ENCODE results near the gene SYMPK. TPM values are rescaled to one million over a fixed set of nuclear protein-coding genes. Genes with fewer than 3 reads are reported as not detected.
A peak's percentile ranks its signal among the peaks of the same experiment; 100 is the strongest.

SYMPK gene
- total RNA-seq, 1 donor from 2014 or later, result 33.6 TPM

DNA sequence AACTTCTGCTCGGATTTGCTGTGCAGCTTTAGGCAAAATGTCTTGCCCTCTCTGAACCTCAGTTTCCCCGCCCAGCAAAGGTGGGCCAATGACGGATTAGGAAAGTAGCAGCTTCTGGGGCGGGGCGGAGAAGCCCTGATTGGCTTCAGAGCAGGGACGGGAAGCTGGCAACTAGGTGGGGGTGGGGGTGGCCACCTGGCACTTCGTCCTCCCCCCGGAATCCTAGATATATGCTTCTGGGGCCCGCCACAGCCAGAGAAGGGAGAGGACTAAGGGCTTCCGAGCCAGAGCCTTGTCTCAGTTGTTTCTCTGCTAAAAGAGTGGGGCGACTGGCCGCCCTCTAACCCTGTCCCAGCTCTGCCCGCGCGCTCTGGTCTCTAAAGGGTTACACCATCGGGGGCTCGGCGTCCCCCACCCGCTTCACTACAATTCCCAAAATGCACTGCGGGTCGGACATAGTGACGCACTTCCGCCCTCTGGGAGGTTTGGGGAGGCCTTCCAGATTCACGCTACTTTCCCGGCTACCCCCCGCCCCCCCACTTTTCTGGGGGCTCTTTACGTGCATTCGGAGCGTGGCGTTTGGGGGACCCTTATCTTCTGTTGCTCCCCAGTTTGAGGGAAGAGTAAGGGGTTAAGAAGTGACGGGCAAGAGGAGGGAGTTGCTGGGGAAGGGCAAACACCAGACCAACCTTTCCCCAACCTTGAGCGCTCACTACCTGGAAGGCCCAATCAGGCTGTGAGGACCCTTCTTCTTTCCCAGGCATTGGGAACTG lies 23.7 kb upstream of the SYMPK start:
- intact Hi-C loops (cut with DNase I), result loop anchor here (1.0 kb wide), 1 partner anchor 23 kb away; the partner anchor contains the start of gene SYMPK
- peak; percentile 96 for DNase-seq (ENCODE audit: low spot score)

DNA sequence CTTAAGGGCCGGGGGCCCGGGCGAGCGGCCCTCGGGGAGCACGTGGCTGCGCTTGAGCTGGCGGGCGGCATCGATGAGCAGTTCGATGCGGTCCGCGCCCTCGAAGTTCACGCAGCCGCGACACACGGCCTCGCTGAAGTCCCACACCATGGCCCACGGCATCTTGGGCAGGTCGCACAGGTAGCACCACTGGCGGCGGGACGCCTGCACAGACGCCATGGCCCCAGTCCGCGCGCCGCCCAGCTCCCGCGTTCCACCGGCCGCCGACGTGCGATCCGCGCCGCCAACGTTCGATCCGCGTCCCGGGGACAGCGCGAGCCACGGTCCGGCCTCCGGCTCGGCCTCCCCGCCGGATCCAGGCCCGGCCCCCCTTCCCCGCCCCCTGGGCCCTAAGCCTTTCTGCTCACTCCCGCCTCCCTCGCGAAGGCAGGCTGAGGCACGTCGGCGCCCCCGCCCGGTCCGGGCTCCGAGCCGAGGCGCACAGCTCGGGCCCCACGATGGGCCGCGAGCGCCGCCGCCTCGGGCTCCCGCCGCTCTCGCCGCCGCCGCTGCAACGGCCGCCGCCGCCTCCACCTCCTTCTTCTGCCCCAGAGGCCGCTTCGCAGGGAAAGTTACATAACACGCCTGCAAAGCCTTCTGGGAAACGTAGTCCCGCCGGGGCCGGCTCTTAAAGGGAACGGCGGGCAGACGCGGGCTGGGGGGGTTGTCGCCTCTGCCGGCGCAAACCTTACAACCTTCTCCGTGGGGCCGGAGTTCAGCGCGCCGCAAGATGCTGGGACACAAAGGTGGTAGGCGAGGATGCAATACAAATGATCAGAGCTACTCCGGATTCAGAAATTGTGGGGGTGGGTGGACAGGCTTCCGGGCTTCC lies 22.8 kb upstream of the SYMPK start, which contains the start of gene IRF2BP1:
TSS of gene IRF2BP1 (minus strand) at position 586 of the 871 bp plus-strand sequence. CDS start at position 219, 367 bp downstream.
- intact Hi-C loops (cut with DNase I), result loop anchor here (1.0 kb wide), 1 partner anchor 22 kb away; the partner anchor contains the start of gene SYMPK
- peak; percentile 96 for DNase-seq (ENCODE audit: low spot score)

DNA sequence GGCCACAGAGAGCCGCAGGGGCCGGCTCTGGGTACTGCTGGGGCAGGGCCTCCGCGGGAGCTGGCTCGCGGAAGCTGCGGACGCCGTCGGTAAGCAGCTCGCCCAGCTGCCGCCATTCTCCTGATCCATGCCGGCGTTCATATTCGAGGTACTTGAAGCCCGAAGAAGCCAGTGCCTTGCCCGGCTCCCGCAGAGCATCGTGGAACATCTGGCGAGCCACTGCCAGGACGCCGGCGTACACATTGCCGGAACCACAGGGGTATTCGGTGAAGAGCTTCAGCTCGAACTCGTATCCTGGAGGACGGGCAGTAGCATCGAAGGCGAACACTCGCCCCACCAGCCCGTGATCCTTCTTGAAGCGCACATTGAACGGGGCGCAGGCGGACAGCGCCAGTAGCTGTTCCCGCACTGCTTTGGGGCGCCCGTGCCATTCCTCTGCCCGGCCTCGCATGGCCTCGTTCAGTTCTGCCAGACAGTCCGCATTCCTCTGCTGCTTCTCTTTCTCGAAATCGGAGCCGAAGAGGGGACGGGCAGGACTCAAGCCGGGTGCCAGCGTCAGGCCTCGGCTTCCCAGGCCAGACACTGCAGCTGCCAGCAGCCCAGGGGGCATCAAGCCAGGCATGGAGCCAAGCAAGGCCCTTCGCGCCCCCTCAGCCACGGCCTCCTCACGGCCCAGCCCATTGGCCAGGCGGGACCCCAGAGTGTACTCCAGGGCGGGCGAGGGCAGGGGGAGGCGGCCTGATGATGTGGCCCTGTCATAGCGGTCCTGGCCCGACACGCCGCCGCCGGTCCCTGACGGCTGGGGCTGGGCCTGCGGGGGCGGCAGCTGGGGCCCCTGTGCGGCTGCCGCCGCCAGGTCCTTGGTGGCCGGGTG lies 22.0 kb upstream of the SYMPK start:
- intact Hi-C loops (cut with DNase I), result no loop called here
- no peak for DNase-seq (ENCODE audit: low spot score)

DNA sequence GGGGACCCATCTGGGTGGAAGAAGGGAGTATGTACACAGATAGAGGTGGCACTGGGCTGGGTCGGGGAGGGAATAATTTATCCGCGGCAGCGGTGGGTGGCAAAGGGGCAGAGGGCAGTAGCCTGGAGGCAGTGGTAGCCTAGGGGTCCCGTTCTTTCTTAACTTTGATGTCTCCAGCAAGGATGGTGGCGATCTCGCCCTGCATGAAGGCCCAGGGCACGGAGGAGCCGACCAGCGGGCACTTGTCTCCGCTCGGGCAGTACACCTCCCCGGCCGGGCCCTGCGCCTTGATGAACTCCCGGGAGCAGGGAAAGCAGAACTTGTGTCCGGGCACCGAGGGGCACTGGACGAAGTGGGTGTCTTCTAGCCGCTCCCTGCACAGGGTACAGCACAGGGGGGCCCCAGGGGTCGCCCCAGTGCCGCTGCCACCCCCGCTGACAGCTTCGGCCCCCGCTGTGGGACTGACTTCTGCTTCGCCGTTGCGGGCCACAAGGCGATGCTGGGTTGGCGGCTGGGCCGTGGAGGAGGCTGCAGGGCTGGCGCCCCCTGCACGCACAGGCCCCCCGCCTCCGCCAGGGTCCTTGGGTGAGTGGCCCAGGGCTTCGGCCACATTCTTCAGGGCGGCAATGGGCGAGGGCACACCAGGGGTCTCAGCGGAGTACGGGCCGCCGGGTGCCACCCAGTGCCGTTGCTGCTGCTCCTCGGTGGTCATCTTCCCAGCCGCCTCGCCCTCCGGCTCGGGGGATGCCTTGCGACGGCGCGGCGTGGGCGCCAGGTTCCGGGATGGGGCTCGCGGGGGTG lies 21.1 kb upstream of the SYMPK start:
- DNase-seq (ENCODE audit: low spot score), result no peak
- intact Hi-C loops (cut with DNase I), result loop anchor here (2.0 kb wide), 1 partner anchor 67 kb away; no protein-coding TSS in a partner anchor

DNA sequence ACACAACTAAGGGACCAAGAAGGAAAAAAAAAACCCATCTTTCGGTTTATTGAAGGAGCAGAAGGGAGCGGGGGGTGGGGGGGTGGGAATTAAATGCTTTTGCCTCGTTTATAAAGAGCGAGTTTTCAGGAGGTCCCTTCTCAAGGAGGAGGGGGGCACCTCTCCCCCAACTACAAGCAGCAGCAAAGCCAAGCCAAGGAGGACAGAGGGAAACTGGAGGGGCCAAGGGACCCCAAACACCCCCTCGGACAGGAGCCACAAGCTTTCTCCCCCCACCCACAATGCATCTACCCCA lies 20.6 kb upstream of the SYMPK start:
- no peak for DNase-seq (ENCODE audit: low spot score)
- intact Hi-C loops (cut with DNase I), result loop anchor here (2.0 kb wide), 1 partner anchor 67 kb away; no protein-coding TSS in a partner anchor

DNA sequence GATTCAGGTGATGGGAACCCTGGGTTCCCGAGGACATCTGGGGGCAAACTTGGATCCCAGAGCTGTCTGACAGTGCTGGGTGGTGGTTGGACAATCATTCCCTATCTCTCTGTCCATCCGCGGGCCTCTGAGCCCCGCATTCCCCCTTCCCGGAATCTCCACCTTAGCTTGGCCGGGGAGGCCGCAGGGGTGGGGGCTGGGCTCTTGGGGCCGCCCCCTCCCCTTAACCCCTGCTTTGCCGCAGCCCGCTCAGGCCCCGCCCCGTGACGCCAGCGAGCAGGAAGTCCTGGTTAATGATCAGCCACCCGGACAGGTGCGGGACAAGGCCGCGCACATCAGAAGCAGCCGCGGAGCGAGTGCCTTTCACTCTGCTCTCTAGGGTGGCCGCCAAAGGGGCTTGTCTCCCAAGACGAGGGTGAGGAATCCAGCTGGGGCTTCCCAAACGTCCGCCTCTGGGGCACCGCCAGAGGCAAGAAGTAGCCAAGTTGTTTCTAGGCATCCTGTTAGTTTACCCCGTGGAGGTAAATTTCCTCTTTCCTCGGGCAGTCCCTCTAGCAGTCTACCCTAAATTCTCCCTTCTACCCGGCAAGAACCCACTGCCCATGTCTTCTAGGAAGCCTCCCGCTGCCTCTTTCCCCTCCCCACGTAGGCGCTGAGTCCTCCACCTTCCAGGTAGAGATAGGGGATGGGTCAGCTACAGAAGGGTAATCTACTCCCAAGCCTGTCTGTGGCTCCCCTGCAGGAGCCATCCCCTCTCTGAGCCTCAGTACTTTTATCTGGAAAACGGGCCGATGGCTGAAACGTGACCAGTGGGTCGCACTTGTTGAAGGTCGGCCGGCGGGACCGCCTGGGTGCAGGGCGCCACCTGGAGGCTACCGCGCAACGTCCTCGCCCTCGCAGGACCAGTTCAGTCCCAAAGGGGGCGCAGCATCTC lies 20.0 kb upstream of the SYMPK start:
- intact Hi-C loops (cut with DNase I), result loop anchor here (2.0 kb wide), 1 partner anchor 66 kb away; no protein-coding TSS in a partner anchor
- DNase-seq (ENCODE audit: low spot score), result peak; percentile 90

DNA sequence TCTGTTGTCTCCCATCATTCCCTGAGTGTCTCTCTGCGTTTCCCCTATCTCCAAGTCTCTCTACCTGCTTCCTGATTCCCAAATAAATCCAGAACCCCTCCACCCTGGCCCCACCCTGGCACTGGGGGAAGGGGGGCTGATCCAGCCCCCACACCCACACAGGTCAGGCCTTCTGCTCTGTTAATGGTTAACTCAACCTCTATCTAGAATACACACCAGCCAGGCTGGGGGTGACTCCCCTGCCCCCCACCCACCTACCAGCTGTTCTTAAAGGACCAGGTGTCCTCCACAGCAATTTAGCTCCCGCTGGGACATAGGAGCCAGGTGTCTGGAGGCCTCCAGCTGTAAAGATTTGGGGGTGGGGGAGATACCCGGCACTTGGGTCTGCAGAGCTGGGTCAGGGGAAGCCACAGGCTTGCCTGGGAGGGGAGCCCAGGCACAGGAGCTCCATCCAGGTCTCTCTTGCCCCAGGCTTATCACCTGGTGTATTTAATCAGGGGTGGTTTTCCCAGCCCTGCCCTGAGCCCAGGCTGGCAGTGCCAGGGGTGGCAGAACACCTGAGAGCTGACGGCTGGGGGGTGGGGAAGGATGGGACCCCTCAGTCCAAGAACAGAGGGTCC lies 19.1 kb upstream of the SYMPK start:
- no peak for DNase-seq (ENCODE audit: low spot score)
- intact Hi-C loops (cut with DNase I), result loop anchor here (2.0 kb wide), 1 partner anchor 65 kb away; no protein-coding TSS in a partner anchor

DNA sequence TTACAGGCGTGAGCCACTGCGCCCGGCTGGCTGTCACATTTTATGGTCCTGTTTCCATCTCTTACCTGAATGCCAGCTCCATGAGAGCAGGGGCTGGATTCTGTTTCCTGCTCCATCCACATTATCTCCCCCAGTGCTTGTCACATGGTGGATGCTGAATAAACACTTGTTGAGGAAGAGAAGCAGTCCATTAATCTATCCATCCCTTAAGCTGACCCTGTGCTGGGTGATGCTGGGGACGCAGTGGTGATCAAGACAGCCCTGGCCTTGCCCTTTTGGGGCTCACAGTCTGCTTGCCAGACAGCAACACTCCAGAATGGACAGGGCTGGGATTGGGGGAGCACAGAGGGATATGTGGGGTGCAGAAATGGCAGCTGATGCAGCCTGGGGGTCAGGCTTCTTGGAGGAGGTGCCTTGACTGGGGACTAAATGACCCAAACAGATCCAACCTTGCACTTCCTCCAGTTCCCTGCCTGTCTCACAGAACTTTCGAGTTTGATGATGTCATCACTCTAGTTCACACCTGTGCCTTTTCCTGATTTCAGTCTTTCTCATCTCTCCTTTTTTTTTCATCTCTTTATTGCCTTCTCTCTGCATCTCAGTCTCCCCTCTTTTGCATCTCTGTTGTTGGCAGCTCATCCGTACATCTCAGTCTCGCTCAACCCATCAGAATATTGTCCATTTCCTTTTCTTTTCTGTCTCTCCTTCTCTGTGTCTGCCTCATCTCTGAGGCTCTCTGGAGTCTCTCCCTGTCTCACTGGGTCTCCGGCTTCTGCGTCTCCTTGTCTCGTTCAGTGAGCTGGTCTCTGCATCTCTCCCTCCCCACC lies 18.3 kb upstream of the SYMPK start:
- intact Hi-C loops (cut with DNase I), result no loop called here
- DNase-seq (ENCODE audit: low spot score), result no peak

DNA sequence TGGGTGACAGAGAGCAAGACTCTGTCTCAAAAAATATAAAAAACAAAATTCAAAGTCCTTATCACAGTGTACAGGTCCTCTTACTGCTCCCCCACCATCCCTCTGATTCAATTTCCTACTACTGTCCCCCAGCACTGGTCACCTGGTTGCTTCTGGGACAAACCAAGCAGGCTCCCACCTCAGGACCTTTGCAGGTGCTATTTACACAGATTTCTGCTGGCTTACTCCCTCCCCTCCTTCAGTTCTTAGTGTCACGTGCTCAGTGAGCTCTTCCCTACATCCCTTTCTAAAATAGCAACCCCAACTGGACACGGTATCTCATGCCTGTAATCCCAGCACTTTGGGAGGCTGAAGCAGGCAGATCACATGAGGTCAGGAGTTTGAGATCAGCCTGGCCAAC lies 17.0 kb upstream of the SYMPK start:
- DNase-seq (ENCODE audit: low spot score), result no peak
- intact Hi-C loops (cut with DNase I), result no loop called here

DNA sequence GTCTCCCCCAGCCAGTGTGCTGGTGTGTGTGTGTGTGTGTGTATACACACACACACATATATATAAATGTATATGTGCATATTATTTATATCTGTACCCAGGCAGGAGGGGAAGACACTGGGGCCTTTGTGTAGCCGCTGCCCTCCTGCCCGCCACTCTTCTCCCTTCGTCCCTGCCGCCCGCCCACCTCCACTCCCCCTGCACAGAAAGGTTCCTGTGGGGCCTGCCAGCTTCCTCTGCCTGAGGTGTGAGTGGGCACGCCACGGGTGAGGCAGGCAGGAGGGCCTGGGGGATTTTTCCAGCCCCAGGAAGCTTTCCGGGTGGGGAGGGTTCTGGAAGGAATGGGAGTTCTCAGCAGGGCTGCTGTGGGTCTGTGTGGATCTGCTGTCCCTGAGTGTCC lies 16.1 kb upstream of the SYMPK start:
- DNase-seq (ENCODE audit: low spot score), result no peak
- intact Hi-C loops (cut with DNase I), result no loop called here

DNA sequence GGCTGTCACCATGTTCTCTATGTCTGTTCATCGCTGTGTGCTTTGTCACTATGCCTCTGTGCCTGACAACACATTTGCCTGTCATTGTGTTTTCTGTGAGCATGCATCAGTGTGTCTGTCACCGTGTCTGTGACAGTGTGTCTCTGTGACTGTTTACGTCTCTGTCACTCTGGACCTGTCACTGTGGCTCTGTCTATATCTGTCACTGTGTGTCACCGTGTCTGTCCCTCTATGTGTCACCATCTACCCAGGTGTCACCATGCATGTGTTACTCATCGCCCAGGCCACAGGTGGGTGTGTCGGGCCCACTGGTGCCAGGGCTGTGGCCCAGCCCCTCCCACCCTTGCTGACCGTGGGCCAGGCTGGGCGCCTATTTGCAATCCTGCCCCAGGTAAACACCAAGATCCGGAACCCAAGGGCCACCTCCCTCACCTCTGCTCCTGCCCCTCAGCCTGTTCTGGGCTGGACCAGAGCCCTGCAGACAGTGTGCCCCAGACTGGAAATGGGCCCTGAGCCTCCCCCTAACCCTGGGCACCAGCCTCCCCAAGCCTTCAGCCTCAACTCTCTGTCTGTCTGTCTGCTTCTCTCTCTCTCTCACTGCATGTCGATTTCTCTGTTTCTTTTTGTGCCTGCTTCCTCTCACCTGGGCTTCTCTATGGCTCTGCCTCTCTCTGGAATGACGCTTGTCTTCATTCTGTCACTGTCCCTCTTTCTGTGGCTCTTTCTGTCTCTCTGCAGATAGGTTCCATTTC lies 15.3 kb upstream of the SYMPK start:
- no peak for DNase-seq (ENCODE audit: low spot score)
- intact Hi-C loops (cut with DNase I), result no loop called here

DNA sequence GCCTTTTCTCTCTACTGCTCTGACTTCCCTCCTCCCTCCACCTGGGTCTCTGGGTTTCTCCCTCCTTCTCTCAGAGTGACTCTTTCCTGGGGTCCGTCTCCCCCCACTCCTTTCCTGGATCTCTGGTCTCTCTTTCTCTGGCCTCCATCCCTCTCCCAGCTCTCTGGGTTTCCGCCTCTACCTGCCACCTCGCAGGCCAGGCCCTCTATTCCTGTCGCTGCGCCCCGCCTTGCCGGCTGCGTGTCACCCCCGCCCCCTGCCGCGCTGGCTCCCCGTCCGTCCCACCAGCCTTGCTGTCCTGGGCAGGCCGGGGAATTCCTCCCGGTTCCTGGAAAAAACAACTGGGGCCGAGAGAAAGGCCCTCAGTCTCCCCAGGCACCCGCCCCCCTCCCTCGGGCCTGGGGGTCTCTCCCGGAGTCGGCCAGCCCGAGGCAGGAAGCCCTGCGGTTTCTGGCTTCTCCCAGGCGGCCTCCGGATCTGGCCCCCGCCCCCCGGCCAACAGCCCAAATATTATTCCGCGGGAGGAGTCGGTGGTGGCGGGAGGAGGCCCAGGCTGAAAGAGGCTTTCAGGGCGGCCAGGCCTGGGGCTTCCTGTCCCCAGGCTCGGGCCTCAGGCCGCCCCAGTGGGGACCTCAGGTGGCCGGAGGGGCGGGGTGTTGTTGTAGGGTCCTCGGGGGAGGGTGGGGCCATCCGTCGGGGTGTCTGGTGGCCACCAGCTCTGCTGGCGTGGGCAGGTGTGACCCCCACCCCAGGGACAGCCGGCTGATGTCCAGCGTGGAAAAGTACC lies 13.7 kb upstream of the SYMPK start:
- no peak for DNase-seq (ENCODE audit: low spot score)
- intact Hi-C loops (cut with DNase I), result no loop called here

DNA sequence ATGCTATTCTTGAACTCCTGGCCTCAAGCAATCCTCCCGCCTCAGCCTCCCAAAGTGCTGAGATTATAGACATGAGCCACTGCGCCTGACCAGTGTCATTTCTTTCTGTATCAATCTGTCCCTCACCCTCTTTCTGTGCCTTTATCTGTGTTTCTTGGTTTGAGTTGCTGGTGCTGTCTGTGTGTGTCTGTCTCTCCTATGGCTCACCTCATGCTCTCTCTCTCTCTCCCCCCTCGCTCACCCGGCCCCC lies 13.1 kb upstream of the SYMPK start:
- no peak for DNase-seq (ENCODE audit: low spot score)
- intact Hi-C loops (cut with DNase I), result no loop called here

DNA sequence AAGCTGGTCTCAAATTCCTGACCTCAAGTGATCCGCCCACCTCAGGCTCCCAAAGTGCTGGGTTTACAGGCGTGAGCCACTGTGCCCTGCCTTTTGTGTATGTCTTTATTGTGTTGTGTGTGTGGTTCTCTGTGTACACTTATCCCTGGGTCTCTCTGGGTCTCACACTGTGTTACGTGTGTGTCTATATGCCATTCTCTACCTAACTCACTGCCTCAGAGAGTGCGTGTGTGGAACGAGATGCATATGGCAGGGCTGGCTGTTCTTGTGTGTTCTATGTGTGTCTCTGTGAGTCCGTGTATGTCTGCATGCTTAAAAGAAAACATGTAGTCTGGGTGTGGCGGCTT lies 11.6 kb upstream of the SYMPK start:
- no peak for DNase-seq (ENCODE audit: low spot score)
- intact Hi-C loops (cut with DNase I), result no loop called here

DNA sequence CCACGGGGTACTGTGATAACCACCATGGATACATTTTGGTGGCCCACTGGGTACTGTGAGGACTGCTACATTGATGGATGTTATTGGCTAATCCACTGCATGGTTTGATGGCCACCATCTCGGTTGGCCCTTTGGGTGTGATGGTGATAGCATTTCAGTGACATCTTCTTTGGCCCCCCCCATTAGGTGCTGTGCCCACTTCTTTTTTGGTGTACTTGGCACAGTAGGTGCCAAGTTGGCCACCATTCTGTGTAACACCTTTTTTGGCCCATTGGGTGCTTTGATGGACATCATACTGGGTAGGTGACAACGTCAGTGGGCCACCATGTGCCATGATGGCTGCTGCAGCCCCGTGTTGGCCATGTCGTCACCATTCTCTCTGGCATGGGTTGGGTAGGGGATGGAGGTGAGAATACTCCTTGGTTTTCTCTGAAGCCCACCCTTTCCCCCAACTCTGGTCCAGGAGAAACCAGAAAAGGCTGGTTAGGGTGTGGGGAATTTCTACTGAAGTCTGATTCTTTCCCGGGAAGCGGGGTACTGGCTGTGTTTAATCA lies 10.3 kb upstream of the SYMPK start:
- intact Hi-C loops (cut with DNase I), result no loop called here

More for the DNA sequence above, 10.3 kb upstream of the SYMPK start:
- DNase-seq (ENCODE audit: low spot score), result no peak

Measured in cardiac septum (tissue), 1 donor.